ENCODE results near the gene LY6G6F. TPM values are rescaled to one million over a fixed set of nuclear protein-coding genes. Genes with fewer than 3 reads are reported as not detected.

The LY6G6F gene
- total and polyA plus RNA-seq, 10 of the 15 experiments (the other 5 are each of a cell fraction or from before 2014, with no cell fraction given): not detected

- Histone ChIP-seq H3K9ac (ENCODE audit: control insufficient read depth, insufficient read depth, low read length) (no peak within 1 kb of the TSS), H3K4me3 (no peak within 1 kb of the TSS), H3K36me3 (ENCODE audit: control insufficient read depth in 2 of 2, insufficient read depth in 2 of 2, low read length in 1 of 2) (no peaks in the 10 kb centered on the region), H3K4me1 (ENCODE audit: control insufficient read depth, insufficient read depth, low read length) (no peaks in the 10 kb centered on the region), H3K27me3 (replicated peaks in 1 of 2; ENCODE audit: control insufficient read depth in 2 of 2, insufficient read depth in 2 of 2, low read length in 1 of 2) (peaks cover 0 to 2% of the 10 kb centered on the region in 2 experiments; a peak in 3 of 4 replicates), H3K27ac (ENCODE audit: control insufficient read depth, insufficient read depth) (no peak within 1 kb of the TSS), H3K4me2 (ENCODE audit: control insufficient read depth, insufficient read depth) (no peak within 1 kb of the TSS), H3K79me2 (ENCODE audit: control insufficient read depth, insufficient read depth, low read length) (no peaks in the 10 kb centered on the region), H2AFZ (ENCODE audit: control insufficient read depth, low read depth, low read length) (no peak within 1 kb of the TSS), H4K20me1 (ENCODE audit: control insufficient read depth, insufficient read depth) (no peaks in the 10 kb centered on the region), H3K9me3 (replicated peaks; ENCODE audit: control insufficient read depth, insufficient read depth, low read length) (no peaks in the 10 kb centered on the region)
- intact Hi-C loops (cut with micrococcal nuclease; ENCODE audit: unreplicated experiment) (no loop called here), in situ Hi-C loops (cut with MboI) (no loop called here)
- ATAC-seq (no peak), FAIRE-seq (no peak), DNase-seq (ENCODE audit: low read depth, low spot score) (no peak)
- no peak for TF ChIP-seq ELK1 (IDR thresholded peaks at IDR 0.05; ENCODE audit: low read depth, low read length)
- TF ChIP-seq ATF2 (IDR thresholded peaks at IDR 0.05; ENCODE audit: low read length): no peak
- TF ChIP-seq SP1 (IDR thresholded peaks at IDR 0.05; ENCODE audit: low read depth, low read length): no peak
- ChIA-PET POLR2A (interaction anchor here (0.6 to 1.3 kb wide), 2 partner anchors 43 to 55 kb away, joined by 3 to 4 read pairs; no protein-coding TSS in a partner anchor), CTCF (interaction anchor here (0.8 to 1.4 kb wide), 3 partner anchors 10 to 55 kb away, joined by 3 read pairs; partner anchors contain the start of gene LY6G5C), SMC1A (ENCODE audit: uncharacterized antibody, unreplicated experiment) (interaction anchor here (2.1 kb wide), 1 partner anchor 9 kb away, joined by 7 read pairs; the partner anchor contains the start of gene MPIG6B), RAD21 (ENCODE audit: unreplicated experiment) (no interaction called here)
- BruUV-seq (replicated peaks): no TSS peak
- 32% methylated on average over 16 of the region's 16 CpGs for WGBS (ENCODE audit: insufficient coverage, insufficient replicate concordance, low lambda C conversion rate, missing lambda C conversion rate)
Measured at GRCh38 chr6:31715022-31715958, 8.6 kb downstream of the LY6G6F start, which contains the start of gene LY6G6D. Gene LY6G6D, plus strand, starts transcription at chr6:31715348. Its CDS starts 8 bp downstream, at chr6:31715356.

All from GM12878 (cell line).